HCT116 (cell line): Measurements from ENCODE around the gene RPL19. TPM values are rescaled to one million over a fixed set of nuclear protein-coding genes. Genes with fewer than 3 reads are reported as not detected.

Experiments used
- ATAC-seq: fragments of 200-7000 bp; cut with Tn5 transposase; 2 replicates; pipeline ENCODE4 v1.9.1; 2020; ENCODE audit warnings: mild to moderate bottlenecking, moderate library complexity
- BruUV-seq: library from RNA; stranded (reverse); fragments of 400-500 nt; replicated peaks from 2 replicates; lab custom pipeline; 2021; lab: Mats Ljungman, UMichigan
- CTCF ChIA-PET: fragments of 300-600 bp; sonication (Branson Sonifier 250); formaldehyde crosslinking; loops from one replicate; lab custom pipeline; 2021; ENCODE audit warnings: antibody characterized with exemption; lab: Charles Lee
- POLR2A ChIA-PET: fragments of 300-600, 350-600 bp; sonication (Branson Sonifier 250); formaldehyde crosslinking; loops from one replicate; lab custom pipeline; 2021; ENCODE audit warnings: antibody characterized with exemption; lab: Charles Lee
- RAD21 ChIA-PET, 2 experiments: fragments of 300-600 bp; sonication (Branson Sonifier 250); formaldehyde crosslinking; loops; one replicate each; lab custom pipeline; 2023; ENCODE audit warnings: low total read pairs in 2 of 2; ENCODE audit not compliant: uncharacterized antibody in 2 of 2, unreplicated experiment in 2 of 2, low non-redundant PET in 1 of 2; lab: Charles Lee
- DNase-seq: peaks from one replicate; pipeline ENCODE4 v3.0.0-alpha.2; 2010; ENCODE audit warnings: low read depth, low spot score
- H2AFZ ChIP-seq: fragments of 200-600 bp; shearing (Covaris generic), sonication (generic); 2 replicates; pipeline ENCODE4 v1.6.1; 2017; ENCODE audit warnings: low read depth, mixed run types, mixed read lengths, antibody characterized with exemption, low read length; ENCODE audit not compliant: poor library complexity, severe bottlenecking
- H3K27ac ChIP-seq: 2 replicates; pipeline ENCODE4 v1.5.1; 2012; ENCODE audit warnings: low read depth, low read length
- H3K27me3 ChIP-seq: fragments of 200-600 bp; sonication (generic); 2 replicates; pipeline ENCODE4 v1.6.1; 2016; ENCODE audit warnings: mixed run types, low read length, mixed read lengths; ENCODE audit not compliant: insufficient read depth
- H3K36me3 ChIP-seq, 2 experiments: fragments of 200-500 bp in 1 of 2; fragments of 200-600 bp in 1 of 2; sonication (Bioruptor generic) in 1 of 2; sonication (generic) in 1 of 2; 2 replicates each; pipeline versions ENCODE4 v1.5.1 to v1.6.1; 2014 to 2016; ENCODE audit warnings: low read length in 2 of 2, inconsistent platforms in 1 of 2, mixed read lengths in 1 of 2, mixed run types in 1 of 2; ENCODE audit not compliant: insufficient read depth in 2 of 2, control insufficient read depth in 1 of 2
- H3K4me1 ChIP-seq, 2 experiments: fragments of 200-600 bp in 1 of 2; sonication (generic) in 1 of 2; 2 replicates each; pipeline versions ENCODE4 v1.5.1 to v1.6.1; 2012 to 2017; ENCODE audit warnings: low read length in 2 of 2, inconsistent platforms in 1 of 2, mild to moderate bottlenecking in 1 of 2, mixed read lengths in 1 of 2, mixed run types in 1 of 2, moderate library complexity in 1 of 2; ENCODE audit not compliant: insufficient read depth in 2 of 2, control insufficient read depth in 1 of 2
- H3K4me2 ChIP-seq: fragments of 200-600 bp; sonication (generic); 2 replicates; pipeline ENCODE4 v1.6.1; 2017; ENCODE audit warnings: mixed run types, low read length, mixed read lengths
- H3K4me3 ChIP-seq, 2 experiments: fragments of 200-600 bp in 1 of 2; sonication (generic) in 1 of 2; replicated peaks in 1 of 2; 2 replicates each; pipeline ENCODE4 v1.5.1; 2011 to 2016; ENCODE audit warnings: low read length in 2 of 2, control low read depth in 1 of 2, low read depth in 1 of 2, mild to moderate bottlenecking in 1 of 2, mixed read lengths in 1 of 2, mixed run types in 1 of 2
- H3K79me2 ChIP-seq: fragments of 200-600 bp; sonication (generic); 2 replicates; pipeline ENCODE4 v1.6.1; 2017; ENCODE audit warnings: mild to moderate bottlenecking, mixed run types, low read length, moderate library complexity, mixed read lengths; ENCODE audit not compliant: insufficient read depth
- H3K9ac ChIP-seq: fragments of 200-600 bp; sonication (generic); 2 replicates; pipeline ENCODE4 v1.6.1; 2016; ENCODE audit warnings: low read length, mixed read lengths
- H3K9me2 ChIP-seq: fragments of 200-600 bp; sonication (generic), shearing (Covaris generic); 2 replicates; pipeline ENCODE4 v1.6.1; 2017; ENCODE audit warnings: mixed run types, mild to moderate bottlenecking, moderate library complexity; ENCODE audit not compliant: insufficient read depth
- H3K9me3 ChIP-seq, 2 experiments: fragments of 200-500 bp in 1 of 2; fragments of 200-600 bp in 1 of 2; sonication (Bioruptor generic) in 1 of 2; sonication (generic) in 1 of 2; 2 replicates each; pipeline ENCODE4 v1.6.1; 2014 to 2017; ENCODE audit warnings: low read length in 2 of 2, mixed read lengths in 2 of 2, inconsistent platforms in 1 of 2, low read depth in 1 of 2, mild to moderate bottlenecking in 1 of 2, mixed run types in 1 of 2, moderate library complexity in 1 of 2; ENCODE audit not compliant: control insufficient read depth in 1 of 2, insufficient read depth in 1 of 2
- H4K20me1 ChIP-seq: fragments of 200-600 bp; sonication (generic), shearing (Covaris generic); 2 replicates; pipeline ENCODE4 v1.6.1; 2017; ENCODE audit warnings: mixed run types, mild to moderate bottlenecking, moderate library complexity; ENCODE audit not compliant: insufficient read depth
- CBX3 ChIP-seq: IDR thresholded peaks from 2 replicates; pipeline ENCODE4 v1.6.1; 2012; ENCODE audit warnings: low read depth
- CTCF ChIP-seq, 3 experiments: fragments of 200-600 bp in 1 of 3; sonication (generic) in 1 of 3; IDR thresholded peaks in 2 of 3; conservative IDR thresholded peaks in 1 of 3; 2 replicates each; pipeline ENCODE4 v1.5.1; 2012 to 2017; ENCODE audit warnings: low read depth in 2 of 3, low read length in 2 of 3, antibody characterized with exemption in 1 of 3, borderline replicate concordance in 1 of 3, control low read depth in 1 of 3, mild to moderate bottlenecking in 1 of 3, mixed read lengths in 1 of 3, mixed run types in 1 of 3, moderate library complexity in 1 of 3; ENCODE audit not compliant: insufficient read depth in 1 of 3
- EZH2phosphoT487 ChIP-seq: fragments of 200-600 bp; IDR thresholded peaks from 2 replicates; pipeline ENCODE4 v1.6.1; 2018; ENCODE audit warnings: antibody characterized with exemption, borderline replicate concordance
- RAD21 ChIP-seq: IDR thresholded peaks from 2 replicates; pipeline ENCODE4 v1.6.1; 2012; ENCODE audit warnings: low read depth, mild to moderate bottlenecking
- SIN3A ChIP-seq: IDR thresholded peaks from 2 replicates; pipeline ENCODE4 v1.6.1; 2012; ENCODE audit warnings: low read depth
- ZBTB33 ChIP-seq: IDR thresholded peaks from 2 replicates; pipeline ENCODE4 v1.6.1; 2011; ENCODE audit warnings: mild to moderate bottlenecking, low read length, moderate library complexity; ENCODE audit not compliant: insufficient replicate concordance; ENCODE audit errors: extremely low read depth
- ZNF274 ChIP-seq: fragments of 200-500 bp; sonication (Bioruptor generic); IDR thresholded peaks from 2 replicates; pipeline ENCODE4 v1.6.1; 2014; ENCODE audit warnings: mild to moderate bottlenecking, low read depth, low read length, inconsistent platforms
- intact Hi-C: fragments of 100-400 bp; cut with micrococcal nuclease; formaldehyde crosslinking; loops from 2 replicates; pipeline ENCODE4 v1.10.0; 2022
- total RNA-seq: library from RNA; stranded (reverse); gene quantifications from one replicate; pipeline ENCODE4 v1.2.1, GENCODE V29; 2021; ENCODE audit not compliant: unreplicated experiment

Gene RPL19
- total RNA-seq, 1 experiment from 2014 or later, result 2,276 TPM

GRCh38 chr17:39236981-39237441 is 36.9 kb downstream of the RPL19 start (continued):
- no peak for TF ChIP-seq ZBTB33
- TF ChIP-seq EZH2phosphoT487, result no peak
- TF ChIP-seq CTCF (IDR thresholded peaks at IDR 0.05 in 2 of 3, conservative IDR thresholded peaks at IDR 0.05 in 1 of 3; ENCODE audit: borderline replicate concordance in 1 of 3, insufficient read depth in 1 of 3, low read depth in 2 of 3, low read length in 2 of 3), result no peak
- no peak for TF ChIP-seq CBX3

- intact Hi-C loops, result loop anchor here (5.0 kb wide), 1 partner anchor 260 kb away; no protein-coding TSS in a partner anchor
- CTCF ChIA-PET, result interaction anchor here (1.0 to 6.8 kb wide), 5 partner anchors 11 to 254 kb away, joined by 4 to 60 read pairs (median 10); partner anchors contain the start of gene RPL19
Measured at GRCh38 chr17:39237586-39237985, 37.5 kb downstream of the RPL19 start.

More at GRCh38 chr17:39237586-39237985, 37.5 kb downstream of the RPL19 start:
- Histone ChIP-seq H3K9me2 (no peaks in the 10 kb centered on the region), H3K4me3 (no peak overlapping the region), H3K4me1 (peaks cover 18 to 43% of the 10 kb centered on the region in 2 experiments), H3K9me3 (no peaks in the 10 kb centered on the region), H3K4me2 (no peak overlapping the region), H3K27me3 (no peaks in the 10 kb centered on the region), H3K27ac (no peak overlapping the region; the same call in 1 of the 2 replicates), H2AFZ (no peak overlapping the region), H3K9ac (no peak overlapping the region), H3K79me2 (no peaks in the 10 kb centered on the region), H4K20me1 (no peaks in the 10 kb centered on the region), H3K36me3 (no peaks in the 10 kb centered on the region)
- DNase-seq (no peak), ATAC-seq (no peak)
- POLR2A ChIA-PET, result interaction anchor here (1.3 to 3.8 kb wide), 2 partner anchors 31 to 38 kb away, joined by 10 to 16 read pairs; partner anchors contain the start of gene RPL19
- RAD21 ChIA-PET, result interaction anchor here (0.6 to 1.3 kb wide), 4 partner anchors 30 to 254 kb away, joined by 3 to 4 read pairs (median 4); no protein-coding TSS in a partner anchor
- TF ChIP-seq SIN3A (no peak), RAD21 (no peak), ZNF274 (no peak)
- BruUV-seq, result no TSS peak
